SU-DHL-6 (cell line): ENCODE results near the gene AKIRIN2.

Source experiments
- H2AFZ ChIP-seq: fragments of 200-600 bp; sonication (generic); 2 replicates; pipeline ENCODE4 v1.6.1; 2014; ENCODE audit warnings: low read depth, mild to moderate bottlenecking, moderate library complexity, mixed read lengths, antibody characterized with exemption, low read length; ENCODE audit not compliant: severe bottlenecking
- H3F3A ChIP-seq: fragments of 200-600 bp; shearing (Covaris generic); 2 replicates; pipeline ENCODE4 v1.6.0; 2016; ENCODE audit warnings: antibody characterized with exemption, mild to moderate bottlenecking; ENCODE audit not compliant: insufficient read depth
- H3K27ac ChIP-seq: fragments of 200-600 bp; sonication (generic); 2 replicates; pipeline ENCODE4 v1.5.1; 2016; ENCODE audit warnings: low read depth, mild to moderate bottlenecking, low read length, moderate library complexity, mixed read lengths
- H3K27me3 ChIP-seq: fragments of 200-600 bp; sonication (generic), shearing (Covaris generic); 2 replicates; pipeline ENCODE4 v1.6.0; 2014; ENCODE audit warnings: mild to moderate bottlenecking, low read length
- H3K36me3 ChIP-seq: fragments of 200-600 bp; sonication (generic); 2 replicates; pipeline ENCODE4 v1.6.1; 2014; ENCODE audit warnings: mild to moderate bottlenecking, low read length, mixed read lengths
- H3K4me2 ChIP-seq: fragments of 300-600, 200-600 bp; shearing (Covaris generic), sonication (generic); 2 replicates; pipeline ENCODE4 v1.6.0; 2014; ENCODE audit warnings: low read length, low read depth, mild to moderate bottlenecking; ENCODE audit not compliant: poor library complexity, severe bottlenecking
- H3K4me3 ChIP-seq: fragments of 200-600 bp; sonication (generic); 2 replicates; pipeline ENCODE4 v1.5.1; 2014; ENCODE audit warnings: antibody characterized with exemption, low read length, mild to moderate bottlenecking, mixed read lengths; ENCODE audit not compliant: insufficient read depth, poor library complexity, severe bottlenecking
- H3K79me2 ChIP-seq: fragments of 200-600 bp; sonication (generic); 2 replicates; pipeline ENCODE4 v1.6.1; 2014; ENCODE audit warnings: mild to moderate bottlenecking, low read length, moderate library complexity; ENCODE audit not compliant: insufficient read depth
- H3K9ac ChIP-seq: fragments of 200-600 bp; sonication (generic); 2 replicates; pipeline ENCODE4 v1.7.0; 2014; ENCODE audit warnings: mild to moderate bottlenecking, low read length
- H3K9me2 ChIP-seq: fragments of 200-600 bp; sonication (generic); replicated peaks from 2 replicates; pipeline ENCODE4 v1.6.1; 2014; ENCODE audit warnings: low read length; ENCODE audit not compliant: insufficient read depth
- H3K9me3 ChIP-seq: fragments of 200-600 bp; sonication (generic); 2 replicates; pipeline ENCODE4 v1.6.1; 2014; ENCODE audit warnings: low read length, mixed read lengths; ENCODE audit not compliant: insufficient read depth
- H4K20me1 ChIP-seq: fragments of 200-600 bp; sonication (generic); 2 replicates; pipeline ENCODE4 v1.6.1; 2014; ENCODE audit warnings: low read depth, mild to moderate bottlenecking, antibody characterized with exemption, low read length, moderate library complexity, mixed read lengths
- EZH2phosphoT487 ChIP-seq: fragments of 200-600 bp; sonication (generic), shearing (Covaris generic); conservative IDR thresholded peaks from 2 replicates; pipeline ENCODE4 v1.6.1; 2018; ENCODE audit warnings: mild to moderate bottlenecking, antibody characterized with exemption, low read length, moderate library complexity, mixed read lengths
- TF ChIP-seq, protein P1 (sequence below): fragments of 200-600 bp; sonication (generic); IDR thresholded peaks from one replicate; pipeline ENCODE4 v1.5.1; 2017; ENCODE audit warnings: antibody characterized with exemption, mild to moderate bottlenecking, low read length, moderate library complexity; ENCODE audit not compliant: insufficient read depth, poor library complexity, severe bottlenecking

Gene AKIRIN2

DNA sequence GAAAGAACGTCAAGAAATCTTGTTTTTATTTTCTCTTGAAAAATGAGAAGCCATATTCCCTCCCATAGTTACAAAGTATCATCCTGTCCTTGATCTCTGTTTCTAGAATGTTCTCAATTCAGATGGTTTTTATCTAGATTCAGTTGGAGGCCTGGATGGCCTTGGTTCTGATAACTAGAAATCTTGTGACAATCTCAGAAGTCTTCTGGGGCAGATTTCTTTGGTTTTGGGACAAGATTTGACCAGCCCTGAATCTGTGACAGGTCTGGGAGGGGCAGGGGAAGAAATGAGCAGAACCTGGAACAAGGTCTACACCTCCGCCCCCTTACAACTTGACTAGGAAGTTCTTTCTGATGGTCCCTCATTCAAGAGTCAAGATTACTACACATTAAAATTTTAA is 41.4 kb upstream of the AKIRIN2 start:
- Histone ChIP-seq H3F3A (no peaks in the 10 kb centered on the region), H3K4me2 (no peak overlapping the region), H3K27me3 (no peaks in the 10 kb centered on the region), H3K9me3 (no peaks in the 10 kb centered on the region), H3K79me2 (no peaks in the 10 kb centered on the region), H3K27ac (no peak overlapping the region), H3K4me3 (no peak overlapping the region), H4K20me1 (no peaks in the 10 kb centered on the region), H3K9ac (no peak overlapping the region), H3K36me3 (no peaks in the 10 kb centered on the region), H3K9me2 (no peaks in the 10 kb centered on the region), H2AFZ (peak overlapping the region; percentile 6)
- no peak for TF ChIP-seq EZH2phosphoT487
- TF ChIP-seq, protein P1, sequence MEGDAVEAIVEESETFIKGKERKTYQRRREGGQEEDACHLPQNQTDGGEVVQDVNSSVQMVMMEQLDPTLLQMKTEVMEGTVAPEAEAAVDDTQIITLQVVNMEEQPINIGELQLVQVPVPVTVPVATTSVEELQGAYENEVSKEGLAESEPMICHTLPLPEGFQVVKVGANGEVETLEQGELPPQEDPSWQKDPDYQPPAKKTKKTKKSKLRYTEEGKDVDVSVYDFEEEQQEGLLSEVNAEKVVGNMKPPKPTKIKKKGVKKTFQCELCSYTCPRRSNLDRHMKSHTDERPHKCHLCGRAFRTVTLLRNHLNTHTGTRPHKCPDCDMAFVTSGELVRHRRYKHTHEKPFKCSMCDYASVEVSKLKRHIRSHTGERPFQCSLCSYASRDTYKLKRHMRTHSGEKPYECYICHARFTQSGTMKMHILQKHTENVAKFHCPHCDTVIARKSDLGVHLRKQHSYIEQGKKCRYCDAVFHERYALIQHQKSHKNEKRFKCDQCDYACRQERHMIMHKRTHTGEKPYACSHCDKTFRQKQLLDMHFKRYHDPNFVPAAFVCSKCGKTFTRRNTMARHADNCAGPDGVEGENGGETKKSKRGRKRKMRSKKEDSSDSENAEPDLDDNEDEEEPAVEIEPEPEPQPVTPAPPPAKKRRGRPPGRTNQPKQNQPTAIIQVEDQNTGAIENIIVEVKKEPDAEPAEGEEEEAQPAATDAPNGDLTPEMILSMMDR = no peak

- no peak overlapping the region for H2AFZ ChIP-seq
- H3K4me2 ChIP-seq = no peak overlapping the region
- H3K27ac ChIP-seq = no peak overlapping the region
- H3K9me2 ChIP-seq = no peaks in the 10 kb centered on the region
- H3K79me2 ChIP-seq = no peaks in the 10 kb centered on the region
- H3K36me3 ChIP-seq = no peaks in the 10 kb centered on the region
- H3F3A ChIP-seq = no peaks in the 10 kb centered on the region
- H3K4me3 ChIP-seq = no peak overlapping the region
- H3K27me3 ChIP-seq = no peaks in the 10 kb centered on the region
- H4K20me1 ChIP-seq = no peaks in the 10 kb centered on the region
- H3K9me3 ChIP-seq = no peaks in the 10 kb centered on the region
- no peak for TF ChIP-seq EZH2phosphoT487
- TF ChIP-seq, protein P1 = no peak
- no peak overlapping the region for H3K9ac ChIP-seq
These were observed 40.1 kb upstream of the AKIRIN2 start for GRCh38 chr6:87742106-87742505.

- Histone ChIP-seq H3K36me3 (no peaks in the 10 kb centered on the region), H3K9me2 (no peaks in the 10 kb centered on the region), H2AFZ (no peak overlapping the region), H3K4me2 (no peak overlapping the region), H3K4me3 (no peak overlapping the region), H3K9ac (no peak overlapping the region), H3K79me2 (no peaks in the 10 kb centered on the region), H3K27ac (no peak overlapping the region), H4K20me1 (no peaks in the 10 kb centered on the region), H3K9me3 (no peaks in the 10 kb centered on the region), H3K27me3 (no peaks in the 10 kb centered on the region), H3F3A (no peaks in the 10 kb centered on the region)
- no peak for TF ChIP-seq EZH2phosphoT487
- TF ChIP-seq, protein P1 = no peak
These were observed 39.1 kb upstream of the AKIRIN2 start for GRCh38 chr6:87741001-87741650.
